Frontal cortex (tissue), 4 donors: ENCODE data around the gene LCT. TPM values are rescaled to one million over a fixed set of nuclear protein-coding genes. Genes with fewer than 3 reads are reported as not detected.
"Not testable (repeated sequence)": the region's sequence is repeated elsewhere in the genome, so short reads cannot be mapped to it uniquely, and the experiment has no call there.

Experiments
- DNase-seq, 2 donors: peaks; one replicate each; pipeline ENCODE4 v3.0.0; 2012; ENCODE audit warnings: low spot score in 2 of 2
- FAIRE-seq: peaks from 2 replicates; lab custom pipeline; 2012; peaks lifted over from hg19 to GRCh38; lab: Jason Lieb, UNC
- total RNA-seq: library from RNA; depleted of rRNA; stranded (reverse); fragments of >200 nt; gene quantifications from one replicate; pipeline ENCODE4 v1.2.3, GENCODE V29; 2014
- donor health status: control.
- donor health status: control.
- donor health status: control.

Gene LCT
- total RNA-seq, 1 donor from 2014 or later = not detected

GRCh38 chr2:135799738-135800137, 37.2 kb downstream of the LCT start:
- FAIRE-seq (no peak), DNase-seq (no peak)

GRCh38 chr2:135798762-135799161, 38.2 kb downstream of the LCT start:
- FAIRE-seq = no peak
- DNase-seq = no peak

GRCh38 chr2:135798275-135798705, 38.7 kb downstream of the LCT start:
- DNase-seq (no peak), FAIRE-seq (no peak)

- FAIRE-seq (no peak), DNase-seq (peak; percentile 41 to 73)
Measured at GRCh38 chr2:135797497-135798274, 39.3 kb downstream of the LCT start.

GRCh38 chr2:135796606-135797005, 40.4 kb downstream of the LCT start:
- no peak for DNase-seq
- FAIRE-seq = no peak

GRCh38 chr2:135795641-135796040, 41.3 kb downstream of the LCT start:
- DNase-seq, FAIRE-seq: not testable (repeated sequence)

- DNase-seq (no peak), FAIRE-seq (no peak)
Measured at GRCh38 chr2:135792401-135793150, 44.4 kb downstream of the LCT start.

GRCh38 chr2:135791418-135792190, 45.4 kb downstream of the LCT start:
- FAIRE-seq (no peak), DNase-seq (no peak)

- no peak for FAIRE-seq
Measured at GRCh38 chr2:135790423-135790822, 46.6 kb downstream of the LCT start.

GRCh38 chr2:135786823-135787222, 50.2 kb downstream of the LCT start:
- FAIRE-seq = no peak
- DNase-seq = no peak

More at GRCh38 chr2:135790423-135790822, 46.6 kb downstream of the LCT start:
- DNase-seq = no peak

- no peak for DNase-seq
- FAIRE-seq = no peak
Measured at GRCh38 chr2:135785032-135785431, 52.0 kb downstream of the LCT start.

- FAIRE-seq (no peak), DNase-seq (no peak)
Measured at GRCh38 chr2:135783439-135783838, 53.5 kb downstream of the LCT start.

- no peak for DNase-seq
- no peak for FAIRE-seq
Measured at GRCh38 chr2:135782231-135782630, 54.8 kb downstream of the LCT start.

GRCh38 chr2:135776367-135776766, 60.6 kb downstream of the LCT start:
- DNase-seq = no peak
- no peak for FAIRE-seq

- no peak for DNase-seq
- FAIRE-seq = no peak
Measured at GRCh38 chr2:135775420-135775819, 61.6 kb downstream of the LCT start.

GRCh38 chr2:135773917-135774316, 63.1 kb downstream of the LCT start:
- DNase-seq (no peak), FAIRE-seq (no peak)

- DNase-seq (no peak), FAIRE-seq (no peak)
Measured at GRCh38 chr2:135773319-135773718, 63.7 kb downstream of the LCT start.

- FAIRE-seq = no peak
- no peak for DNase-seq
Measured at GRCh38 chr2:135768863-135769262, 68.1 kb downstream of the LCT start.

GRCh38 chr2:135762530-135762929, 74.5 kb downstream of the LCT start:
- DNase-seq (no peak), FAIRE-seq (no peak)

- FAIRE-seq (no peak), DNase-seq (no peak)
Measured at GRCh38 chr2:135762022-135762421, 75.0 kb downstream of the LCT start.
